IPS-11a (cell line): ENCODE results near the gene AJUBA.
"Not testable (repeated sequence)": the region's sequence is repeated elsewhere in the genome, so short reads cannot be mapped to it uniquely, and the experiment has no call there.

Source experiments
- H3K4me3 ChIP-seq: one replicate; pipeline ENCODE4 v1.5.1; 2013; ENCODE audit warnings: low read depth, low read length, control low read depth

AJUBA gene

GRCh38 chr14:22952418-22952817 lies 29.9 kb downstream of the AJUBA start:
- no peak overlapping the region for H3K4me3 ChIP-seq

GRCh38 chr14:22951795-22952194 lies 30.6 kb downstream of the AJUBA start:
- H3K4me3 ChIP-seq = not testable (repeated sequence)

DNA sequence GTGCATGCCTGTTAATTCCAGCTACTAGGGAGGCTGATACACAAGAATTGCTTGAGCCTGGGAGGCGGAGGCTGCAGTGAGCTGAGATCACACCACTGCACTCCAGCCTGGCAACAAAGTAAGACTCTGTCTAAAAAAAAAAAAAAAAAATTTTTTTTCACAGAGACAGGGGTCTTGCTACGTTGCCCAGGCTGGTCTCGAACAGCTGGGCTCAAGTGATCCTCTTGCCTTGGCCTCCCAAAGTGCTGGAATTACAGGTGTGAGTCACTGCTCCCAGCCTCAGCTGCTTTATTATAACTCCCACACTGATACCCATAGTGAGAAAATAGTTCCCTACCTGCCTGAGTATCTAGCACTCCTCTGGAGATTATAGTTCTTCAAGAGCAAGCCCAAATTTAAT lies 36.7 kb downstream of the AJUBA start:
- H3K4me3 ChIP-seq = no peak overlapping the region

- no peak overlapping the region for H3K4me3 ChIP-seq
Measured at GRCh38 chr14:22939684-22940083, 42.7 kb downstream of the AJUBA start.

DNA sequence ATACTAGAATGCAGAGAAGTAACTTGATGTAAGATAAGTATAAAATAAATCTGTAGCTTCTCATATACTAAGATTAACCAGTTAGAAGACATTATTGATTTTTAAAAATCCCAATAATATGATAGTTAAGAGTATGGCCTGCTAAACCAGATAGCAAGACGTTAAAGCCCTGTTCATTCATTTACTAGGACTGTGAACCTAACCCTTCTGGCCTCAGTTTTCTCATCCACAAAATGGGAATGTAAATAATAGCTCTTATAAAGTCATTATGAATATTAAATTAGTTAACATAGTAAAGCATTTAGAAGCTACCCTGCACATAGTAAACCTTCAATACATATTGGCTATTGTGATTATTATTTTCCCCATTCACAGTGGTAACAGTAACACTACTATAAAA lies 47.2 kb downstream of the AJUBA start:
- no peak overlapping the region for H3K4me3 ChIP-seq

DNA sequence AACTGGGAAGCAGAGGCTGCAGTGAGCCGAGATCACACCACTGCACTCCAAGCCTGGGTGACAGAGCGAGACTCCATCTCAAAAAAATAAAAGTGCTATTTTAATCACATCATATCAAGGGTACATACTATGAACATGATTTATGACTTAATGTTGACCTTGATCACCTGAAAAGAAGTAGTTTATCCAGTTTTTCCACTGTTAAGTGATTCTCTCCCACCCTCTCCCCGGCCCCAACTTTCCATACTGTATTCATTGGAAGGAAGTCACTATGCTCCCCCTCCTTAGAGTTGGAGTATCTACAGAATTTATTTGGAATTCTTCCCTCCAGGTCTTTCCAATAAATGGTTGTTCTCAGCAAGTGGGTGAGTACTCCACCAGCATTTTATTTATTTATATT lies 50.2 kb downstream of the AJUBA start:
- no peak overlapping the region for H3K4me3 ChIP-seq

GRCh38 chr14:22929961-22930364 lies 52.4 kb downstream of the AJUBA start:
- peak overlapping the region; percentile 76 for H3K4me3 ChIP-seq

GRCh38 chr14:22929104-22929960 lies 53.0 kb downstream of the AJUBA start, which contains the start of gene PRMT5:
PRMT5 (minus strand) TSS chr14:22929376; CDS start chr14:22929361, 15 bp downstream.
- H3K4me3 ChIP-seq = peak within 1 kb of the TSS; percentile 76

GRCh38 chr14:22928237-22929103 lies 53.9 kb downstream of the AJUBA start:
- peak overlapping the region; percentile 76 for H3K4me3 ChIP-seq

- H3K4me3 ChIP-seq = no peak overlapping the region
Measured at GRCh38 chr14:22926316-22926715, 56.0 kb downstream of the AJUBA start.

- H3K4me3 ChIP-seq = no peak overlapping the region
Measured at GRCh38 chr14:22925513-22925912, 56.8 kb downstream of the AJUBA start.

DNA sequence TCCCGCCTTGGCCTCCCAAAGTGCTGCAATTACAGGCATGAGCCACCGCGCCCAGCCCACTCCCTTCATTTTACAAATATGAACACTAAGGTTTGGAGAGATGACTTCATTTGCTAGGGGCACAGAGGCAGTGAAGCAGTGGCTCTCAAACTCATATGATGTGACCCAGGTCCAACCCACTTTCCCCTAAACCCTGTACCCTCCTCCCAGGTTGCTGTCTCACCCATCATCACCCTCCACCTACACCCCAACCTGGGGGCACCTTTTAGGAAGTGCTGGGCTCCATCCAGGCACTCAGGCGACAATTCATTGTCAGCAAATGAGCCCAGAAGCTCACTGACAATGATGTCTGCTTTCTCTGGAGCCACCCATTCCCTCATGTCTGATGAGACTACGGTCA lies 58.6 kb downstream of the AJUBA start:
- H3K4me3 ChIP-seq = no peak overlapping the region

DNA sequence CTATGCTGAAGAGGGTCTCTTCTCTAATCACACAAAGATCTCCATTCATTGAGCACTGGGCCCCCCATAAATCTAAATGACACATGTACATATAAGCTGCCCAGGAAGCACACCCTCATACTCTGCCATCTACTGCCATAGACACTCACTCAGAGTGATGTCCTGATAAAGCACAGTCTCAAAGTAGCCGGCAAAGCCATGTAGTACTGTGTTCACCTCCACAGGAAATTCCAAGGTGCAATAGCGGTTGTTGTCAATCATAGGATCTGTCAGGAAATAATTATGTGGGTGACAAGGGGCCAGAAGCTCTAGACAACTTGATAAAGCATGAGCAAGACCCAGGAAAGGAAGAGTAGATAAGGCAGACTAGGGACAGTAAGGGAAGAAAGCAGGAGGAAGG lies 60.1 kb downstream of the AJUBA start:
- no peak overlapping the region for H3K4me3 ChIP-seq
